K562 (cell line): ENCODE measurements around the gene TAC3. TPM values are rescaled to one million over a fixed set of nuclear protein-coding genes. Genes with fewer than 3 reads are reported as not detected.

ENCODE experiments used
- CBX2 ChIP-seq: fragments of 200-600 bp; sonication (generic); IDR thresholded peaks from one replicate; pipeline ENCODE4 v1.6.1; 2012; ENCODE audit warnings: mild to moderate bottlenecking, low read length, inconsistent platforms; ENCODE audit not compliant: insufficient read depth, poor library complexity, severe bottlenecking
- CEBPZ ChIP-seq: fragments of 150-350 bp; IDR thresholded peaks from 2 replicates; pipeline ENCODE4 v1.6.1; 2014; ENCODE audit warnings: low read depth, mild to moderate bottlenecking, low read length, borderline replicate concordance
- DIDO1 ChIP-seq: fragments of 450-650 bp; IDR thresholded peaks from 2 replicates; pipeline ENCODE4 v1.6.1; 2016; ENCODE audit warnings: low read depth, missing biosample characterization, missing genetic modification characterization
- E2F6 ChIP-seq, 2 experiments: IDR thresholded peaks; 2 replicates each; pipeline ENCODE4 v1.6.1; 2011; ENCODE audit warnings: borderline replicate concordance in 1 of 2, control low read depth in 1 of 2, low read depth in 1 of 2, low read length in 1 of 2, mild to moderate bottlenecking in 1 of 2, mixed read lengths in 1 of 2, moderate library complexity in 1 of 2; ENCODE audit not compliant: insufficient read depth in 1 of 2, insufficient read length in 1 of 2, poor library complexity in 1 of 2, severe bottlenecking in 1 of 2; ENCODE audit errors: extremely low read depth in 1 of 2
- E2F8 ChIP-seq: fragments of 450-650 bp; IDR thresholded peaks from 2 replicates; pipeline ENCODE4 v1.7.1; 2018; ENCODE audit warnings: mild to moderate bottlenecking, low read depth; ENCODE audit not compliant: partially characterized antibody
- FOXK2 ChIP-seq, 2 experiments: fragments of 450-650 bp; IDR thresholded peaks in 1 of 2; conservative IDR thresholded peaks in 1 of 2; 2 replicates each; pipeline ENCODE4 v1.6.1; 2016; ENCODE audit warnings: low read depth in 2 of 2, mild to moderate bottlenecking in 1 of 2
- HEY1 ChIP-seq: fragments of 250-450 bp; sonication (Bioruptor Pico); IDR thresholded peaks from 2 replicates; pipeline ENCODE4 v1.5.0; 2020; ENCODE audit warnings: mild to moderate bottlenecking, moderate library complexity, borderline replicate concordance
- LARP7 ChIP-seq: fragments of 450-650 bp; IDR thresholded peaks from 2 replicates; pipeline ENCODE4 v1.6.1; 2016
- RBM39 ChIP-seq: fragments of 200-400 bp; formaldehyde crosslinking; optimal IDR thresholded peaks from 2 replicates; pipeline ENCODE3; 2018; ENCODE audit warnings: low read depth, low read length
- SRSF3 ChIP-seq: fragments of 200-400 bp; formaldehyde crosslinking; IDR thresholded peaks from 2 replicates; pipeline ENCODE4 v1.6.1; 2016; ENCODE audit warnings: mild to moderate bottlenecking, low read length, moderate library complexity; ENCODE audit not compliant: insufficient read depth
- polyA plus RNA-seq, 8 experiments: library from polyadenylated mRNA; depleted of rRNA in 4 of 8; stranded (reverse) in 5 of 8; unstranded in 3 of 8; fragments of >200 nt; fragmentation: Nextera tagmentation in 2 of 8; fragmentation: Illumina TruSeq in 1 of 8; extraction: Ambion mirVana in 2 of 8; extraction: Trizol in 1 of 8; gene quantifications; 2 replicates each; pipeline versions ENCODE4 v1.2.1 to v1.2.3, GENCODE V29; 2011 to 2014; ENCODE audit warnings: inconsistent platforms in 1 of 8, missing spikeins in 1 of 8
- total RNA-seq, 7 experiments: library from RNA; depleted of rRNA in 6 of 7; stranded (reverse); fragments of >200 nt in 6 of 7; fragmentation: Illumina TruSeq in 2 of 7; extraction: Trizol in 2 of 7; gene quantifications; 2 replicates each; pipeline versions ENCODE4 v1.2.1 to v1.2.3, GENCODE V29; 2011 to 2021; ENCODE audit warnings: low replicate concordance in 1 of 7

The TAC3 gene
- total and polyA plus RNA-seq, 9 of the 15 experiments (the other 6 are each of a cell fraction or from before 2014, with no cell fraction given): 0.29 to 2.8 (median 1.4) TPM

GRCh38 chr12:56988207-56988739, 28.1 kb downstream of the TAC3 start (continued):
- TF ChIP-seq E2F8: peak; percentile 77
- peak; percentile 81 for TF ChIP-seq RBM39
- TF ChIP-seq FOXK2 (conservative IDR thresholded peaks at IDR 0.05 in 1 of 2, IDR thresholded peaks at IDR 0.05 in 1 of 2; ENCODE audit: low read depth in 2 of 2): peak; percentile 64 to 66; a peak in 2 of 4 replicates
- TF ChIP-seq E2F6 (IDR thresholded peaks at IDR 0.05; ENCODE audit: borderline replicate concordance in 1 of 2, extremely low read depth in 1 of 2, insufficient read depth in 1 of 2, insufficient read length in 1 of 2, low read depth in 1 of 2, low read length in 1 of 2, poor library complexity in 1 of 2, severe bottlenecking in 1 of 2): peak in 1 of 2 experiments; percentile 51
- TF ChIP-seq LARP7: 0 out of 2 replicates have a peak, but pooled peaks have one; percentile 15
- no peak for TF ChIP-seq SRSF3
- TF ChIP-seq CBX2: no peak
- peak; percentile 85; the same call in 1 of the 2 replicates for TF ChIP-seq DIDO1 (tag)
- TF ChIP-seq HEY1 (CRISPR knock-in tag): no peak
- no peak for TF ChIP-seq CEBPZ
